ENCODE data around the gene CACNA1G.

The CACNA1G gene

DNA sequence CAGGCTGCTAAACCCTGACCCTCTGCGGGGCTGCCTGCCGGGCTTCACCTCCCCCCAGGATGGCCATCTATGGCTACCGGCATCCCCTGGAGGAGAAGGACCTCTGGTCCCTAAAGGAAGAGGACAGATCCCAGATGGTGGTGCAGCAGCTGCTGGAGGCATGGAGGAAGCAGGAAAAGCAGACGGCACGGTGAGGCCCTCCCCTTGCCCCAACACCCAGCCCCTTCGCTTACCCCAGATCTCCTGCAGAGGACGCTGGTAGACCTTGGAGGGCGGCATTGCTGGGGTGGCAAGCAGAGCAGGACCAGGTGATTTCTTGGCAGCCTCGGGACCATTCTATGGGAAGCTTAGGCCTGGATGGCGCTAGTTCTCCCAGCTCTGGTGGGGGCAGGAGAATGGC, 98.7 kb downstream of the CACNA1G start:
- DNase-seq, result no peak

- DNase-seq, result no peak
Measured at GRCh38 chr17:50660042-50660886, 99.7 kb downstream of the CACNA1G start.

DNA sequence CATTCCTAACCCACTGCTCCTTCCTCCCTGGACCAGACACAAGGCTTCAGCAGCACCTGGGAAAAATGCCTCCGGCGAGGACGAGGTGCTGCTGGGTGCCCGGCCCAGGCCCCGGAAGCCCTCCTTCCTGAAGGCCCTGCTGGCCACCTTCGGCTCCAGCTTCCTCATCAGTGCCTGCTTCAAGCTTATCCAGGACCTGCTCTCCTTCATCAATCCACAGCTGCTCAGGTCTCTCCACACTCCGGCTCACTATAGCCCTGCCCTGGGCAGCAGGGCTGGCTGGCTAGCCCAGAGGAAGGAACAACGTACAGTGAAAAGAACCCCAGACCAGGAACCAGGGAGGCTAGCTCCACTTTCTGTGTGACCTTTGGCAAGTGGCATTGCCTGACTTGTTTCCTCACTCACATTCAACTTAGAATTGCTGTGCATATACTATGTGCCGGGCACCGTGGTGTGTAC, 100.4 kb downstream of the CACNA1G start:
- no peak for DNase-seq

DNA sequence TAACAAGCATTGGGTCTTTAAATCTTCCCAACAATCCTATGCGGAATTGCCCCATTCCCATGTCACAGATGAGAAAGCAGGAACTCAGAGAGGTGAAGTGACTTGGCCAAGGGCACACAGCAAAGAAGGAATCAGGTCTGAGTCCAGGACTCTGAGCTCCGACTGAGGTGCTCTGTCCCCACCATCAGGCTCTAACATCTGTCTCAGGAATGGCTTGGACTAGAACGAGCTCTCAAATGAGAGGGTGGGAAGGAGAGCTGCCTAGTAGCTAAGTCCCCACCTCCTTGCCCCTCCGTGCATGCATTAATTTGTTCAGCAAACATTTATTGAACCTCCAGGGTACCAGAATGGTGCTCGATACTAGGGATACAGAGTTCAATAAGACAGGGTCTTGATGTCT, 100.8 kb downstream of the CACNA1G start:
- DNase-seq, result no peak

DNA sequence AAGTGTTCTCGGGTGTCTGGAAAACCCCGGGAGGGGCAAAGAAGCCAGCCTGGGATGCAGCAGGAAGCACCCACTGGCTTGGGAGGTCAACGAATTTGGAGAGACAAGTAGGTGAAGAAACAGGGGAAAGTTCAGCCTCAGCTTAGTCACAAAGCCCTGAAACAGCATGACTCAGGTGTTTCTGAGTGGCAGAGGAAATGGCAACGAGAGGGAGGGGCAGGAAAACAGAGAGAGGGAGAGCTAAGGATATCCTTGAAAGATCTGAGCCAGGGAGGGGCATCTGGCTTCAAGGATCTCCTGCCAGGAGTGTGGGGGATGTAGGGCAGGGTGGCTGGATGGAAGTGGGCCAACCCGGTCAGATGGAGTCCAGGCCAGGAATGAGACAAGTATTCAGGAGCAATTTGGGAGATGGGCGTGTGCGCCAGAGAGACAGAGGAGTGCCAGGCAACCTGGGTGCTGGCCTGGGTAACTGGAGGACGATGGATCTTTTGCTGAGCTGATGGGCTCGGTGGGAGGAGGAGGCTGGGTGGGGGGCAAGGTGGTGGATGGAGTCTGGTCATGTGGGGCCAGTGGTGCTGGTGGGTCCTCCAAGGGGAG, 101.4 kb downstream of the CACNA1G start:
- DNase-seq, result no peak

DNA sequence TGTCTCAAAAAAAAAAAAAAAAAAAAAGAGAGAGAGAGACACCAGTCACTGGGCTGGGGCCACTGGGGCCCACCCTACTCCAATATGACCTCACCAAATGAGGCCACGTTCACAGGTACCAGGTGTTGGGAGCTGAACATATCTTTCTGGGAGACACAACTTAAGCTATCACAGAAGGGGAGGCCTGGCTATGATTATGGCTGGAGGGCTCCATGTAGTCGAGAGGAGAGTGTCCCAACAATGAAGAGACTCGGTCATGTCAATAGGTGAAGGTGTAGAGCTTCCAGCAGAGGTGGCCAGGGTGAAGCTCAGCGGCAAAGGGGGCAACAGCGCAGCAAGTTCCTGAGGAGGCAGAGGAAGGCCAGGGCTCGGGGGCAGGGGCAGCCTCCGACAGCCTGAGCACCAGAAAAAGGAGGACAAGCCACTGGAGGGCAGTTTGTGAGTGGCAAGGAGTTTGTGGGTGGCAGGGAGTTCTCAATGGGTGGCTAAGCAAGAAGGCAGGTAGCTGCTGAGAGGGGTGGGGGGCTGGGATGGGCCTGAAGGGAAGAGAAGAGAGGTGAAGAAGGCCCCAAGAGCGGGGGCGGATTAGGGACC, 102.2 kb downstream of the CACNA1G start:
- DNase-seq, result no peak

DNA sequence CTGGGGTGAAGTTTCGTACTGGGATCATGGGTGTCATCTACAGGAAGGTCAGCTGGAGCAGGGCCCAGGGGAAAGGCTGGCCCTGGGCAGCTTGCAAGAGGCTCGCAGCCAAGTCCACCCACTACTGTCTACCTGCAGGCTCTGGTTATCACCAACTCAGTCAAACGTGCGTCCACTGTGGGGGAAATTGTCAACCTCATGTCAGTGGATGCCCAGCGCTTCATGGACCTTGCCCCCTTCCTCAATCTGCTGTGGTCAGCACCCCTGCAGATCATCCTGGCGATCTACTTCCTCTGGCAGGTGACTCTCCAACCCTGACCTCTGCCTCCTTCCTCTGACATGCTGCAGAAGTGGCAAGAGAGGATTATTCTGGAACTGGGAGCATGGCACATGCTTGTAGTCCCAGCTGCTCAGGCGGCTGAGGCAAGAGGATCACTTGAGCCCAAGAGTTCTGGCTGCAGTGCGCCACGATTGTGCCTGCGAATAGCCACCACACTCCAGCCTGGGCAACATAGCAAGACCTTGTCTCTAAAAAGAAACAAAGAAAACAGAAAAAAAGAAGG, 103.4 kb downstream of the CACNA1G start:
- no peak for DNase-seq

DNA sequence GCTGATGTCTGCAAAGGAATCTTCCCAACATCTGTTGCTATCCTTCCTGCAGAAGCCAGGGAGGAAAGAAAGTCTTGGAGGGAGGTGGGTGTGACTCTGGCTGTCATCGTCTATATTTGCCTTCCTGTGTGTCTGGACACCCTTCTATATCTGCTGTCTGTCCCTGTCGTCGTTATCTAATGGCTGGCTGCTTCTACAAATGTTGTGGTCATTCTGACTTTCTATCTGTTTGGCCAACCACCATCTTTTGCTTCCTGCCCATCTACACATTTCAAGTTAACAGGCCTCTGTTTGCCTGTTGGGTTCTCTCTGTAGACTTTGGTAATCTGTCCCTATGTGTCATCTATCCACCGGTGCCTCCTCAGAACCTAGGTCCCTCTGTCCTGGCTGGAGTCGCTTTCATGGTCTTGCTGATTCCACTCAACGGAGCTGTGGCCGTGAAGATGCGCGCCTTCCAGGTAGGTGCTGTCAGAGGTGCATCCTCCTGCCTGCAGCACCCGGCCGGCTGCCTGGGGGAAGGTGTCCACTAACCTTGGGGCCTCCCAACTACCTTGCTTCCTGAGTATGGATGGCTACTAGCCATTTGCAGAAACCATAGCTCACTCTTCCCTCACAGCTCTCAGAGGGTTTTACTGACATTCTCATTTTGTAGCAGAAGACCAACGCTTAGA, 104.4 kb downstream of the CACNA1G start:
- DNase-seq, result no peak

GRCh38 chr17:50665838-50666237, 105.3 kb downstream of the CACNA1G start:
- DNase-seq, result no peak

DNA sequence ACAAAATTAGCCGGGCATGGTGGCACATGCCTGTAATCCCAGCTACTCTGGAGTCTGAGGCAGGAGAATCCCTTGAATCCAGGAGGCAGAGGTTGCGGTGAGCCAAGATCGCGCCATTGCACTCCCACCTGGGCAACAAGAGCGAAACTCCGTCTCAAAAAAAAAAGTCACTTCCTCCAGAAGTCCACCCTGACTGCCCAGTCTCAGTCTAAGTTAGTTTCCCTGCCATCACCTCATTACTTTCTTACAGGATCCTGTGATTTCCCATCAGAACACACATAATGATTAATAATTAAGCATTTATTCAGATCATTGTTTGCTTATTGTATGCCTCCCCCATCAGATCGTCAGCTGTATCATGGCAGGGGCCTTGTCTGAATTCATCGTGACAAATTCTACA, 105.8 kb downstream of the CACNA1G start:
- DNase-seq, result no peak

DNA sequence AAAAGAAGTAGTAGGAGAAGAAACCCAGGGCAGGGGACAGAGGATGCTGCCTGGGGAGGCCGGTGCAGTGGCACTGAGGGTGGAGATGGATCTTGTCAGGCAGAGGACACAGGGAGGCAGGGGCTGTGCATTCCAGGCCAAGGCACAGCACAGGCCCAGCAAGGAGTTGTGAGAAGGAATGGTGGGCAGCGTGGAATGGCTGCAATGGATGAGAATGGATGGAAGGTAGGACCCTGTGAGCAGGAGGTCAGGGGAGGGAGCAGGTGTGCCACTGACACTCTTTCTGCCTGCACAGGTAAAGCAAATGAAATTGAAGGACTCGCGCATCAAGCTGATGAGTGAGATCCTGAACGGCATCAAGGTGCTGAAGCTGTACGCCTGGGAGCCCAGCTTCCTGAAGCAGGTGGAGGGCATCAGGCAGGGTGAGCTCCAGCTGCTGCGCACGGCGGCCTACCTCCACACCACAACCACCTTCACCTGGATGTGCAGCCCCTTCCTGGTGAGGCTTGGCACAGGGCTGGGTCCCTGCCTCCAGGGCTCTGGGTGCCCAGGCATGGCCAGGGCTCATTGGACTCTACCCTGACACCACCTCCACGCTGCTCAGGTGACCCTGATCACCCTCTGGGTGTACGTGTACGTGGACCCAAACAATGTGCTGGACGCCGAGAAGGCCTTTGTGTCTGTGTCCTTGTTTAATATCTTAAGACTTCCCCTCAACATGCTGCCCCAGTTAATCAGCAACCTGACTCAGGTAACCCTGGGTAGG, 106.9 kb downstream of the CACNA1G start:
- no peak for DNase-seq

DNA sequence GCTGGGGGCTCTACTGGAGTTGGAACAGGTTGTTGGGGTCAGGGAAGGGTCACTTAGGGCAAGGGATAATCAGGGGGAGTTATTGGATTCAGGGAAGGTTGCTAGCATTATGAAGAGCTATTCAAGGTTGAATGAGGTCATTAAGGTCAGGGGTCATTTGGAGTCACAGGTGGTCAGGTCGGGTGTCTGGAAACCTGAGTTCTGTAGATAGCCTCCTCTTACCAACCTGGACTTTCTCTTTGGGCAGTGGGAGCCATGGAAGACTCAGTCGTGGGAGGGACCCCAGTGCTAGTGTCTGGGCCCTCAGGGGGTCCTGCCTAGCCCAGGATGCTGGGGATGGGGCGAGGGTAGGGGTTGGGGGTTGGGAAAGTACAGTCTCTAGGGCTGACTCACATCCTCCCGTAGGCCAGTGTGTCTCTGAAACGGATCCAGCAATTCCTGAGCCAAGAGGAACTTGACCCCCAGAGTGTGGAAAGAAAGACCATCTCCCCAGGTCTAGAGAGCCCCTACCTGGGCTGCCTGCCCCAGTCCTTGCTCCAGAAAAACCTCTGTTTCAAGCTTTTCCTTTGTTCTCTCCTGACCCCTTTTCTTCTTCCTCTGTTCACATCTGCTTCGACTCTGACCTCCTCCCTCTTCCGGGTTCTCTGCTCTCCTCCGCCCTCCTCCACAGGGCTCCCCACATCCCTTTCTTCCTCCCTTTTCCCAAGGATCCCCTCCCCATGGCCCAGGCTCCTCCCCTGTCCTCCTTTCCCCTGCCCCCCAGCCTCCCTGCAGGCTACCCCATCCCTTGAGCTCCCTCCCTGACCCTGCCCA, 107.7 kb downstream of the CACNA1G start:
- no peak for DNase-seq

DNA sequence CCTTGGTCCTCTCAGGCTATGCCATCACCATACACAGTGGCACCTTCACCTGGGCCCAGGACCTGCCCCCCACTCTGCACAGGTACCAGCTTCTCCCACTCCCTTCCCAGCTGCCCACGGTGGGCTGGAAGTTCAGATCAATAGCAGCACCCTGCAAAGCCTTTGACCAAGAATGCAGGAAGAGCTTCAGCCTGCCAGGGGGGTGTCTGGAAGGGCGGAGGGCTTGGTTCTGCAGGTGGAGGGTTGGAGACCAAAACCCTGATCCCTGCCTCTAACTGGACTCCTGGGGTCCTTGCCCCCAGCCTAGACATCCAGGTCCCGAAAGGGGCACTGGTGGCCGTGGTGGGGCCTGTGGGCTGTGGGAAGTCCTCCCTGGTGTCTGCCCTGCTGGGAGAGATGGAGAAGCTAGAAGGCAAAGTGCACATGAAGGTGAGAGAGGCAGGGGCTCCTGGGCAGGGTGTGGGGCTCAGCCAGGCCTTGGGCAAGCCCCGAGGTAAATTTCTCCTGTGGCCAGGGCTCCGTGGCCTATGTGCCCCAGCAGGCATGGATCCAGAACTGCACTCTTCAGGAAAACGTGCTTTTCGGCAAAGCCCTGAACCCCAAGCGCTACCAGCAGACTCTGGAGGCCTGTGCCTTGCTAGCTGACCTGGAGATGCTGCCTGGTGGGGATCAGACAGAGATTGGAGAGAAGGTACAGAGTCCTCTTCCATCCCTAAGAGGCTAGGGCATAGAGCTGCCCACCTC, 108.5 kb downstream of the CACNA1G start:
- no peak for DNase-seq

DNA sequence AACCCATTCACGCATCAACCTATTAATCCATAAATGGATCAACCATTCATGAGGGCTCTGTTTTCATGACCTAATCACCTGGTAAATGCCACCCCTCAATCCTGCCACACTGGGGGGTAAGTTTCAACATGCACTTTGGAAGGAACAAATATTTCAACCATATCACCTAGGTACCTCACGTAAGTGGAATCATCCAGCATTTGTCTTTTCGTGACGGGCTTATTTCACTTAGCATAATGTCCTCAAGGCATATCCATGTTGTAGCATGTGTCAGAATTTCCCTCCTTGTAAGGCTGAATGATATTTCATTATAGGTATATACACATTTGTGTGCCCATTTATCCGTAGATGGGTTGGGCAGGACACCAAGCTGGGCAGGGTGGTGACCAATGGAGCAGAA, 111.6 kb downstream of the CACNA1G start:
- DNase-seq, result no peak

DNA sequence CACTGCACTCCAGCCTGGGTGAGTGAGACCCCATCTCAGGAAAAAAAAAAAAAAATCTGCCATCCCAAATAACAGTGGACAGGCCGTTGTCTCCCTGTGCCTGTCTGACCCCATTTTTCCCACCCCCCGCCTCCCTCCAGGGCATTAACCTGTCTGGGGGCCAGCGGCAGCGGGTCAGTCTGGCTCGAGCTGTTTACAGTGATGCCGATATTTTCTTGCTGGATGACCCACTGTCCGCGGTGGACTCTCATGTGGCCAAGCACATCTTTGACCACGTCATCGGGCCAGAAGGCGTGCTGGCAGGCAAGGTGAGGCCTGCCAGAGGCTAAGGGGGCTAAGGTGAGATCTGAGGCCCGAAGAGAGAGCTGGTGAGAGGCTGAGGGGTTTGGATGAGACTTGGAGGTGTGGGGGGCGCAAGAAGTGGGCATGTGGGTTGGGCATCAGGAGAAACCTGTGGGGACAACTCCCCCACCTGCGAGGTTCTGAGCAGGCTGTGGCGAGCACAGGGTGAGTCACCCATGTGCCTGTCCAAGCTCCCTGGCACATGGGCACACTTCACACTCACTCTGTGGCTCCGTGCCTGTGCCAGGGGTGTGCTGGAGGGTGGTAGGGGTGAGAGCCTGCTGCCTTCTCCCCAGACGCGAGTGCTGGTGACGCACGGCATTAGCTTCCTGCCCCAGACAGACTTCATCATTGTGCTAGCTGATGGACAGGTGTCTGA, 112.5 kb downstream of the CACNA1G start:
- no peak for DNase-seq

GRCh38 chr17:50675190-50675589, 114.7 kb downstream of the CACNA1G start:
- DNase-seq, result no peak

GRCh38 chr17:50675627-50676026, 115.1 kb downstream of the CACNA1G start:
- no peak for DNase-seq

DNA sequence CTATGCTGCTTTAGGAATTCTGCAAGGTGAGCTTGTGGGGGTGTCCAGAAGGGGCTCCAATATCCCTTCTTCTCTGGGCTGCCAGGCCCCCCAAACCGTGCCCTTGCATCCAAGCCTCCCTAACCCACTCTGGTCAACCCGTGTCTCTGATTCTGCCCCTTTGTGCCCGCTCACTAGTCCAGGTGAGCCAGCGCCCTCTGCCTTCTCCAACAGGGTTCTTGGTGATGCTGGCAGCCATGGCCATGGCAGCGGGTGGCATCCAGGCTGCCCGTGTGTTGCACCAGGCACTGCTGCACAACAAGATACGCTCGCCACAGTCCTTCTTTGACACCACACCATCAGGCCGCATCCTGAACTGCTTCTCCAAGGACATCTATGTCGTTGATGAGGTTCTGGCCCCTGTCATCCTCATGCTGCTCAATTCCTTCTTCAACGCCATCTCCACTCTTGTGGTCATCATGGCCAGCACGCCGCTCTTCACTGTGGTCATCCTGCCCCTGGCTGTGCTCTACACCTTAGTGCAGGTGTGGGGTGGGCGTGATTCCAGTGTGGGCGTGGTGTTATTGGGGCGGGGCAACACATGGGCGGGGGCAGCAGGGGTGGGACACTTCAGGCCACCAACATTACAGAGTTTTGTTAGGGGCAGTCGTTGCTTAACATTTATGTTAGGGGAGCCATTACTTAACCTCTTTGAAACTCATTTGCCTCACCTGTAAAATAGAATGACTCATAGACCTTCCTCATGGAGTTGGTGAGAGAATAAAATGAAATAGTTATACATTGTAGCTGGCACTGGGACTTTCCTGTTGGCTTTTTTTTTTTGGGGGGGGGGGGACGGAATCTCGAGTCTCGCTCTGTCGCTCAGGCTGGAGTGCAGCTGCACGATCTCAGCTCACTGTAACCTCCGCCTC, 115.8 kb downstream of the CACNA1G start:
- DNase-seq, result no peak

Data from activated CD8-positive, alpha-beta memory T cell treated with anti-CD3 and anti-CD28 coated beads, Interleukin-2, amount 50 U/mL, for 4 hours (primary cell).